ENCODE results near the gene BPIFB1. TPM values are rescaled to one million over a fixed set of nuclear protein-coding genes. Genes with fewer than 3 reads are reported as not detected.

BPIFB1 gene
- total RNA-seq, 4 donors from 2014 or later, result not detected

- Histone ChIP-seq H3K36me3 (no peaks in the 10 kb centered on the region), H3K9me3 (no peaks in the 10 kb centered on the region), H3K4me1 (no peaks in the 10 kb centered on the region), H3K27ac (no peak overlapping the region), H3K4me3 (no peak overlapping the region), H3K27me3 (peaks cover 6% of the 10 kb centered on the region)
- TF ChIP-seq, protein P1, sequence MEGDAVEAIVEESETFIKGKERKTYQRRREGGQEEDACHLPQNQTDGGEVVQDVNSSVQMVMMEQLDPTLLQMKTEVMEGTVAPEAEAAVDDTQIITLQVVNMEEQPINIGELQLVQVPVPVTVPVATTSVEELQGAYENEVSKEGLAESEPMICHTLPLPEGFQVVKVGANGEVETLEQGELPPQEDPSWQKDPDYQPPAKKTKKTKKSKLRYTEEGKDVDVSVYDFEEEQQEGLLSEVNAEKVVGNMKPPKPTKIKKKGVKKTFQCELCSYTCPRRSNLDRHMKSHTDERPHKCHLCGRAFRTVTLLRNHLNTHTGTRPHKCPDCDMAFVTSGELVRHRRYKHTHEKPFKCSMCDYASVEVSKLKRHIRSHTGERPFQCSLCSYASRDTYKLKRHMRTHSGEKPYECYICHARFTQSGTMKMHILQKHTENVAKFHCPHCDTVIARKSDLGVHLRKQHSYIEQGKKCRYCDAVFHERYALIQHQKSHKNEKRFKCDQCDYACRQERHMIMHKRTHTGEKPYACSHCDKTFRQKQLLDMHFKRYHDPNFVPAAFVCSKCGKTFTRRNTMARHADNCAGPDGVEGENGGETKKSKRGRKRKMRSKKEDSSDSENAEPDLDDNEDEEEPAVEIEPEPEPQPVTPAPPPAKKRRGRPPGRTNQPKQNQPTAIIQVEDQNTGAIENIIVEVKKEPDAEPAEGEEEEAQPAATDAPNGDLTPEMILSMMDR (IDR thresholded peaks at IDR 0.05), result no peak
- no peak for TF ChIP-seq POLR2A (IDR thresholded peaks at IDR 0.05)
- no peak for TF ChIP-seq POLR2AphosphoS5 (IDR thresholded peaks at IDR 0.05)
- no peak for TF ChIP-seq EP300 (IDR thresholded peaks at IDR 0.05)
- WGBS, result 80% methylated on average over 5 of the region's 5 CpGs
- no peak for DNase-seq (ENCODE audit: low spot score in 2 of 2)
Measured at GRCh38 chr20:33338467-33339258, 55.6 kb downstream of the BPIFB1 start.

DNA sequence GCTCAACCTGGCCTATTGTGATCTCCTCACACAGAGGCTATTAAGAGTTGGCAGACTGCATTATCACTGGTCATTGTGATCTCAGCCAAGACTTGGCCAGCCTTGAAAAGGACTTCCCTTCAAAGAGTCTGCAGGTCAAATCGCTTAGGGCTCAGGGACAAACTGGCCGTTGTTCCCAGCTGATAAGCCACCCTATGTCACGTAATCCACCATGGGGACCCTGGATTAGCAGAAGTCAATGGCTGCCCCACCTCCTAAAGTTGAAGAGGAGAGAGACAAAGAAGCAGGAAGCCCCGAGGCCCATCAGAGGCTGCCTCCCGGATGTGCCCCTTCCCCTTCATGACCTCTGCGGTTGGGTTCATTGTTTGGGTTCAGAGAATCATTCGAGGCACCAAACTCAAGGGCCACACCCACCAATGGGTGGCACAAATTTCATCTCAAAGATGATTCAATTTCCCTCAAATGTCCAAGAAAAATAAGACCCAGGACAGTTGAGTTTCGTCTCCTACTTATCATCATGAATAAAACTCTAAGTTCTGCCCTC, 56.6 kb downstream of the BPIFB1 start:
- 69% methylated on average over 8 of the region's 8 CpGs for WGBS
- Histone ChIP-seq H3K36me3 (no peaks in the 10 kb centered on the region), H3K9me3 (no peaks in the 10 kb centered on the region), H3K4me1 (no peaks in the 10 kb centered on the region), H3K27ac (no peak overlapping the region), H3K4me3 (no peak overlapping the region), H3K27me3 (peaks cover 3% of the 10 kb centered on the region)
- TF ChIP-seq EP300 (IDR thresholded peaks at IDR 0.05), result no peak
- TF ChIP-seq POLR2AphosphoS5 (IDR thresholded peaks at IDR 0.05), result no peak
- TF ChIP-seq, protein P1 (IDR thresholded peaks at IDR 0.05), result no peak
- TF ChIP-seq POLR2A (IDR thresholded peaks at IDR 0.05), result no peak
- no peak for DNase-seq (ENCODE audit: low spot score in 2 of 2)

DNA sequence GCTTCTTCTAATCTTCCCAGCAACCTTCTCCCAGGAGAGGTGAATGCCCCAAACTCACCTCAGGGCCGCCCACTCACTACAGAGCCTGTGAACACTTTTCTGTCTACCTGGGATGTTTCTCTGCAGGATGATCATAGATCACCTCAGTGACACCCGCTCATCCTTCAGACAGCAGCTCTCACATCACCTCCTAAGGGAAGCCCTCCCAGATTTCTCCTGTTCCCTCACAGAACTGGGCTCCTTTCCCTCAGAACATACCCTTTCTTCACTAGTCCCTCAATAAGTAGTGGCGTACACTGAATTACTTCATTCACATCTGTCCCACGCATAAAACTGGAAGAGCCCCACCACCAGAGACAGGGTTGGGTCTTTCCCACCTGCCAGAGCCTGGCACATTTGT, 60.5 kb downstream of the BPIFB1 start:
- H3K4me1 ChIP-seq, result no peaks in the 10 kb centered on the region
- no peaks in the 10 kb centered on the region for H3K9me3 ChIP-seq
- TF ChIP-seq POLR2A (IDR thresholded peaks at IDR 0.05) (no peak), POLR2AphosphoS5 (IDR thresholded peaks at IDR 0.05) (no peak), EP300 (IDR thresholded peaks at IDR 0.05) (no peak)
- TF ChIP-seq, protein P1 (IDR thresholded peaks at IDR 0.05), result no peak
- no peak overlapping the region for H3K27ac ChIP-seq
- no peak overlapping the region for H3K4me3 ChIP-seq
- WGBS, result 92% methylated on average over 4 of the region's 4 CpGs
- no peak for DNase-seq (ENCODE audit: low spot score in 2 of 2)
- peaks cover 3% of the 10 kb centered on the region for H3K27me3 ChIP-seq
- no peaks in the 10 kb centered on the region for H3K36me3 ChIP-seq

DNA sequence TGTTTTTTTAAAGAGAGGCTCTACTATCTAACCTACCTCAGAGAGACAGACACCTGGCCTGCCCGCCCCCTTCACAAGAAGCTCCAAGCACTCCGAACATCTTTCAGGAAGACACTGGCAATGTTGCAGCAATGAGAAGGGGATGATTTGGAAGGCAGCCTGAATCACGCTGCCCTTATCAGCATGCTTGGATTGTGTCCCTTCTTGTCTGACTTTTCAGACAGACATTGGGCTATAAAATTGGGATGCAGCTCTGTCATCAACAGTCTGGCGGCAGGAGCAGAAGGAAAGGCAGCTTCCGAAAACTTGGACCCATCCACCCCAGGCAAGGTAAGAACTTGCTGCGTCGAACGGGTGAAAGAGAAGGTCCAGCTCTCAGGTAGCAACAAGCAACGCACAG, 62.3 kb downstream of the BPIFB1 start:
- no peak for DNase-seq (ENCODE audit: low spot score in 2 of 2)
- 76% methylated on average over 9 of the region's 9 CpGs for WGBS
- Histone ChIP-seq H3K36me3 (no peaks in the 10 kb centered on the region), H3K27ac (no peak overlapping the region), H3K27me3 (peaks cover 3% of the 10 kb centered on the region), H3K9me3 (no peaks in the 10 kb centered on the region), H3K4me3 (no peak overlapping the region), H3K4me1 (no peaks in the 10 kb centered on the region)
- TF ChIP-seq POLR2A (IDR thresholded peaks at IDR 0.05) (no peak), POLR2AphosphoS5 (IDR thresholded peaks at IDR 0.05) (no peak)

DNA sequence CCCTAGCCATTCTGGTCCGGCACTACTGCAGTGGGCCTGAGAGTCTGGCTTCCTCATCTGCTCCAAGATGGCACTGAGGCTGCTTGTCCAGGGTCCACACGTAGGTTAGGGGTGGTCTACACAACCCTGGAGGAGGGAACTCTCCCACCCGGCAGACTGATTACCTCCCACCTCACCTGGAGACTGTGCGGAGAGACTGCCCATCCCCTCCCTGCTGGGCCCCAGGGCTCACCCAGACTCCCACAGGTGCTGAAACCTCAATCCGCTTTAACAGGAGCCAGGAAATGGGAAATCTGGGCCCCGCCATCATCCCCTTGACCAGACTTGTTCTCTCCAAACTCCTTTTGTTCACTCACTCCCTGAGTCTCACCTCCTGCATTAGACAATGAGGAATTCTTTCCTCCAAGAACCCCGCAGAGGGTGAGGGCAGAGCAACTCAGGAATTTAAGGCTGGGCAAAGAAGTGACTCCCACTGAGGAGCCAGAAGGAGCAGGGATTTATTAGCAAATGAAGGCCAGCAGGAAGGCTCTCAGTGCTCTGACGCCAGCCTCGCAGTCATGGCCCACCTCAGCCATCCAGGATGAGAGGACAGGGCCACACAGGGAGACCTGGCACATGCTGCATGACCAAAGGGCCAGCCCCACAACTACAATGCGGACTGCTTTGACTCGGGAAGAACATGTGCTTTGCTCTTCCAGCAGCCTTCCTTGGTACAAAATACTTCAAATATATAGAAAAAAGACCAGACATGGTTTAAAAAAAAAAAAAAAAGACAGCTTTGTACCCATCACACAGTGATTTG, 65.3 kb downstream of the BPIFB1 start:
- H3K4me3 ChIP-seq, result no peak overlapping the region
- WGBS, result 83% methylated on average over 9 of the region's 11 CpGs
- H3K36me3 ChIP-seq, result peaks cover 11% of the 10 kb centered on the region
- H3K9me3 ChIP-seq, result no peaks in the 10 kb centered on the region
- no peak overlapping the region for H3K27ac ChIP-seq
- no peak for DNase-seq (ENCODE audit: low spot score in 2 of 2)
- H3K4me1 ChIP-seq, result no peaks in the 10 kb centered on the region
- no peaks in the 10 kb centered on the region for H3K27me3 ChIP-seq
- TF ChIP-seq POLR2AphosphoS5 (IDR thresholded peaks at IDR 0.05) (no peak), EP300 (IDR thresholded peaks at IDR 0.05) (no peak), POLR2A (IDR thresholded peaks at IDR 0.05) (no peak)
- TF ChIP-seq, protein P1 (IDR thresholded peaks at IDR 0.05), result no peak

Data from suprapubic skin (tissue), 4 donors.